GM19099 (cell line): Measurements from ENCODE around the gene PLXNA4.

Experiments used
- POLR2A ChIP-seq: IDR thresholded peaks from 3 replicates; pipeline ENCODE4 v1.6.1; 2011; ENCODE audit warnings: low read depth; ENCODE audit not compliant: insufficient read length; ENCODE audit errors: extremely low read depth

PLXNA4 gene

GRCh38 chr7:132098327-132098726 lies 477.9 kb downstream of the PLXNA4 start:
- no peak for TF ChIP-seq POLR2A

GRCh38 chr7:132097550-132098134 lies 478.6 kb downstream of the PLXNA4 start:
- TF ChIP-seq POLR2A = no peak

- no peak for TF ChIP-seq POLR2A
Measured at GRCh38 chr7:132095111-132095765, 481.0 kb downstream of the PLXNA4 start.

- no peak for TF ChIP-seq POLR2A
Measured at GRCh38 chr7:132092106-132092505, 484.2 kb downstream of the PLXNA4 start.

- TF ChIP-seq POLR2A = no peak
Measured at GRCh38 chr7:132091706-132092105, 484.6 kb downstream of the PLXNA4 start.

GRCh38 chr7:132090444-132090843 lies 485.8 kb downstream of the PLXNA4 start:
- TF ChIP-seq POLR2A = no peak

GRCh38 chr7:132089356-132089755 lies 486.9 kb downstream of the PLXNA4 start:
- no peak for TF ChIP-seq POLR2A

GRCh38 chr7:132087421-132087820 lies 488.8 kb downstream of the PLXNA4 start:
- TF ChIP-seq POLR2A = no peak

- TF ChIP-seq POLR2A = no peak
Measured at GRCh38 chr7:132084776-132085388, 491.4 kb downstream of the PLXNA4 start.

GRCh38 chr7:132083537-132084123 lies 492.6 kb downstream of the PLXNA4 start:
- TF ChIP-seq POLR2A = no peak

- no peak for TF ChIP-seq POLR2A
Measured at GRCh38 chr7:132083126-132083525, 493.1 kb downstream of the PLXNA4 start.

GRCh38 chr7:132082394-132082793 lies 493.9 kb downstream of the PLXNA4 start:
- TF ChIP-seq POLR2A = no peak

GRCh38 chr7:132081686-132082085 lies 494.6 kb downstream of the PLXNA4 start:
- no peak for TF ChIP-seq POLR2A

GRCh38 chr7:132080967-132081668 lies 495.2 kb downstream of the PLXNA4 start:
- no peak for TF ChIP-seq POLR2A

- no peak for TF ChIP-seq POLR2A
Measured at GRCh38 chr7:132080467-132080866, 495.8 kb downstream of the PLXNA4 start.
